Measurements from ENCODE around the gene DAPK2.

DNA sequence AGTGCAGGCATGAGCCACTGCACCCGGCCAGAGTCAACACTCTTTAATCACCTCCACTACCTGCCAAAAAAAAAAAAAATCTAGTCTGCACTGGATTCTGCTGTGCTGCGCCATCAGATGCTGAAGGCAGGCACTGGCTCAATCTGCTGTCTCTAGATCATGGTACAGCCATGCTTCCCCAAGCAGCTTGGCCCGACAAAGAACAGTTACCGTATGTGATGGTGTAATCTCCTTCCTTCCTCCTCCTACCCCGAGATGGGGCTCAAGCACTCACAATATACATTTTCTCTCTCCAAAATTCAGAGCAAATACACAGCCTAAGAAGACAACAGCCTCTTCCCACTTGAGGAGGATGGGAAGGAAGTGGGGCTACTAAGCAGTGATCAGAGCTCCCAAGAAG, 45.1 kb downstream of the DAPK2 start:
- TF ChIP-seq GATA2 (IDR thresholded peaks at IDR 0.05; ENCODE audit: low read depth, low read length) (no peak), GATA3 (IDR thresholded peaks at IDR 0.05; ENCODE audit: low read depth, low read length) (no peak)

Measured in SH-SY5Y (cell line).